ENCODE data around the gene COLGALT1. TPM values are rescaled to one million over a fixed set of nuclear protein-coding genes. Genes with fewer than 3 reads are reported as not detected.

Gene COLGALT1
- total RNA-seq, 4 donors from 2014 or later: 58.2 to 118 (median 94.5) TPM

DNA sequence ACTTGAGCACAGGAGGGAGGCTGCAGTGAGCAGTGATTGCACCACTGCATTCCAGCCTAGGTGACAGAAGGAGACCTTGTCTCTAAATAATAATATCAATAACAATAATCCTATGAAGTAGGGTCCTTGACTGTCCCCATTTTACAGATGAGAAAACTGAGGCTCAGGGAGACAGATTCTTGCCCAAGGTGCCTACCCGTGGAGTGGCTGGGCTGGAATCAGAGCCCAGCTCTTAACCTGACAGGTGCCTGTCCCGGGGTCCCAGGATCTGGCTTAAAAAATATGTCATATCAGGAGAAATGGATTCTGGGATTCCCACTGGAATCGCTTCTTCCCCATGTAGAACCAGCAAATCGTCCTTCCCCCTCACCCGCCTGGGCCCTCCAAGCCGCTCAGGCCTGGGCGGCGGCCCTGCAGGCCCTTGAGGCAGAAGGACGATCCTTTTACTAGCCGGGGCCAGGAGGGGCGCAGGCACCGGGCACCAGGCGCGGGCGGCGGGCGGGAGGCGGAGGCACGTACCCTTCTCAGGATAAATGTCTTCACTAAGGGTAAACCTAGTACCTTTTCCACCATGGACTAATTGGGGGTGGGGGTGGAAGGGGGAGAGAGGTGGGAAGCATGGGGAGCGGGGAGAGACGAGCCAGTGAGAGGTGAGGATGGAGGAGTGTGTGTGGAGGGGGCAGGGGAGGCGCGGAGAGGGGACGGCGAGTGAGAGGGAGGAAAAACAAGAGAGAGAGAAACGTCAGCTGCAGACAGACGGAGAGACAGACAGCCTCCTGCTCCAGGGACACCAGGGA is 60.6 kb downstream of the COLGALT1 start:
- TF ChIP-seq, protein P1, sequence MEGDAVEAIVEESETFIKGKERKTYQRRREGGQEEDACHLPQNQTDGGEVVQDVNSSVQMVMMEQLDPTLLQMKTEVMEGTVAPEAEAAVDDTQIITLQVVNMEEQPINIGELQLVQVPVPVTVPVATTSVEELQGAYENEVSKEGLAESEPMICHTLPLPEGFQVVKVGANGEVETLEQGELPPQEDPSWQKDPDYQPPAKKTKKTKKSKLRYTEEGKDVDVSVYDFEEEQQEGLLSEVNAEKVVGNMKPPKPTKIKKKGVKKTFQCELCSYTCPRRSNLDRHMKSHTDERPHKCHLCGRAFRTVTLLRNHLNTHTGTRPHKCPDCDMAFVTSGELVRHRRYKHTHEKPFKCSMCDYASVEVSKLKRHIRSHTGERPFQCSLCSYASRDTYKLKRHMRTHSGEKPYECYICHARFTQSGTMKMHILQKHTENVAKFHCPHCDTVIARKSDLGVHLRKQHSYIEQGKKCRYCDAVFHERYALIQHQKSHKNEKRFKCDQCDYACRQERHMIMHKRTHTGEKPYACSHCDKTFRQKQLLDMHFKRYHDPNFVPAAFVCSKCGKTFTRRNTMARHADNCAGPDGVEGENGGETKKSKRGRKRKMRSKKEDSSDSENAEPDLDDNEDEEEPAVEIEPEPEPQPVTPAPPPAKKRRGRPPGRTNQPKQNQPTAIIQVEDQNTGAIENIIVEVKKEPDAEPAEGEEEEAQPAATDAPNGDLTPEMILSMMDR (IDR thresholded peaks at IDR 0.05; ENCODE audit: low read depth): no peak

DNA sequence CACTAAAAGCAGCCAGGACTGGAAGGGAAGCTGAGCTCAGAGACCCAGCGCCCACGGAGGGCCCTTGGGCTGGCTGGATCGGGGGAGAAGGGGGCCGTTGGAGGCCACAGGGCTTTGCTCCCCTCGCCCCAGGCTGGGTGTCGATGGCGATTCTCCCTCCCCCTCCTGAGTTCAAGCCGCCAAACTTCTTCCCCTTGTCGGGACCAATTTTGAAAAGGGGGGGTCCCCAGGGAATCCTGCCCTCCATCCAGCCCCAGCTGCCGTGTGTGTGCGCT is 61.2 kb downstream of the COLGALT1 start:
- TF ChIP-seq, protein P1 (IDR thresholded peaks at IDR 0.05; ENCODE audit: low read depth): no peak

DNA sequence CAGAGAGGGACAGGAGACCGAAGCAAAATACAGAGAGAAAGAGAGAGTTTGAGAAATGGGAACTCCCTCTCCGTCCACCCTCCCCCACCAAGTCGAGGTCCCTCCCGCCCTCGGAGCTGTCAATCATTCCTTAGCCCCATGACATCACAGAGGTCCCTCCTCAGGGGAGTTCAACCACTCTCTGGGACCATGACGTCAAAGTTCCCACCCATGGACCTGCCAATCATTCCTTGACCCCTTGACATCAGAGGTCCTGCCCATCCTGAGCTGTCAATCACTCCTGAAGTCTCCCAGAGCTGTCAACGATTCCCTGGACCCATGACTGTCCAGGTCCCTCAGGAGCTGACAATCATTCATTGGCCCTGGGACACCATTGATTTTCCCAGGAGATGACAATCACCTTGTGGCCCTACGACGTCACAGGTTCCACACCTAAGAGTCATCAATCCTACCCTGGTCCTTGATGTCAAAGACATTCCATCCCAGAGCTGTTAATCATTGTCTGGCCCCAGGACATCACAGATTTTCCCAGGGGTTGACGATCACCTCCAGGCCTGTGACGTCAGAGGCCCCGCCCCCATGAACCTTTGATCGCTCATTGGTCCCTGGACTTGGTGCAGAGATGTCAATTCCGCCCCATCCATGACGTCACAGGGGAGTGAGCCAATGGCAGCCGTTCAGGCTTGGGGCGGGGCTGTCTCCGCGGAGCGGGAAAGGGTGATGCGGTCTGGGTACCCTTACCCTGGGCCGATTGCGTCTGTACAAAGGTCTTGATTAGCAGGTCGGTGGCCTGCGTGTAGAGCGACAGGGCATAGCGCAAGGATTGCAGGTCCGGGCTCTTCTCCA is 61.7 kb downstream of the COLGALT1 start:
- TF ChIP-seq, protein P1 (IDR thresholded peaks at IDR 0.05; ENCODE audit: low read depth): no peak

DNA sequence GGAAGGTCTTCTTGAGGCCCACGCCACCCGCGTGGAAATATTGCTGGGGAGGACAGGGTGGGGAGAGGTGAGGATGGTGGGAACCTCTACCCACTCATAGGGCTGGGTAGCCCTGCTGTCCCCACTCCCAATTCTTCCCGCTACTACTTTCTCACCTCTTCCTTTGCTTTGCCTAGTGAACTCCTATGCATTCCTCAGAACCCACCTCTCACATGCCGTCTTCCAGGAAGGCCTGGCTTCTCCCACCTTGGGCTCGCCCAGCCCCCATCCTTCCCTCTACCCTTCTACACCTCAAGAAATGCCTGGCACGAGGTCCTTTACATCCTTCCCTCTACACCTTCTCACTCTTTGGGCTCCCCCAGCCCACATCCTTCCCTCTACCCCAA is 62.4 kb downstream of the COLGALT1 start:
- TF ChIP-seq, protein P1 (IDR thresholded peaks at IDR 0.05; ENCODE audit: low read depth): no peak

DNA sequence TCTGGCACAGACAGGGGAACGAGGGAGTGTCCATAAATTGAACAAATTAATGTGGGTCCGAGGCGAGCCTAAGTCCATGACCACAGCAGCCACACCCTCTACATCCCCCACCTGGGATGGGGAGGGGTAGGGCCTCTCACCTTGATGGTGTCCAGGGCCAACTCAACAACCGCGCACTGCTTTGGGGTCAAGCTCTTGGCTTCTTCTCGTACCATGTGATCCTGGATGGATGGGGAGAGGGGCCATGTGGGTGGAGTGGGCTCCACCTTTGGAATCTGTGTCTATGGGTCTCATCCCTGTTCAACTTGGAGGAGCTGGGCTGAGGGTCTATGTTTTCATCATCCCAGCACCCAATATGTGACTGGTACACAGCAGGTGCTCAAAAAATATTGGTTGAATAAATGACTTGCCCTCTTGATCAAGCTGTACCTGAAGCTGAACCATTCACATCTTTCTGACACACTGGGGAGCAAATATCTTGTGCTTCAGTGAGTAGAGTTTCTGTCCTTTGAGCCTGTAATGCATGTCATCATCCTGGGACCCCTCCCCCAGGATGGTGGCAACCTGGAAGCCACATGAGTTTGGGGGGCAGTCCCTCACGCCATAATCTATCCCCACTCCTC is 62.9 kb downstream of the COLGALT1 start:
- TF ChIP-seq, protein P1 (IDR thresholded peaks at IDR 0.05; ENCODE audit: low read depth): no peak

DNA sequence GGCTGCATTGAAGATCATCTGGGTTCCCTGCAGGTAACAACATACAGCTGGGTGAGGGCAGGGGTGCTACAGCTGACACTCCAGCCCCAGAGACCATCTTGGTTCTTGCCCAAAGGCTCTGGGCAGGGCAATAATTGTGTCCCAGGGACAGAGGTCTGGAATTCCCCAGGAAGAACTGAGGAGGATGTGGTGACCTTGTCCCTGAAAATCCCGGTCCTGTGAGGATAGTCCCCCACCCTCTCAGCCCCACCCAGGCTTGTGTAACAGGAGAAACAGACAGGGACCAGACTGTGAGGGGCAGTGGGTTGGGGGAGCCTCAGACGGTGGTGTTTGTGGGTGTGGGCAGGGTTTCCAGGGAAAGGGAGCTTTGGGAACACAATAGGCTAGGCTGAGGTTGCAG is 63.5 kb downstream of the COLGALT1 start:
- TF ChIP-seq, protein P1 (IDR thresholded peaks at IDR 0.05; ENCODE audit: low read depth): no peak

DNA sequence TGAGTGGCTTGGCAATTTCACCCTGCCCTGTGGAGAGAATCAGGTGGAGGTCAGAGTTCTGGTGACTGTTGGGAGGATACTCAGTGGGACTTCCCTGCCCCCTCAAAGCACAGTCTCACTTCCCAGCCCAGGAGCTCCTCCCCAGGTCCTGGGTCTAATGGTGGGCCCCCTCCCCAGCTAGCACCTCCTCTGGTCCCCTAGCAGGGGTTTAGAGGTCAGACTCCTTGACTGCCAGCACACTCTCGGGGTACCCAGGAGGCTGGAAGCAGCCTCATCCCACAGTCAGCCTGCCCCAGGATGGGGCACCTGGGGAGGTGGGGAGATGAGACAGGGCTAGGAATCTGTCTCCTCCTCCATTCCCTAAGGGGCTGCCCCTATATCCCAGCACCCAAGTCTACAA is 65.2 kb downstream of the COLGALT1 start:
- TF ChIP-seq, protein P1 (IDR thresholded peaks at IDR 0.05; ENCODE audit: low read depth): no peak

Data from subcutaneous adipose tissue (tissue), 4 donors.